GM12872 (cell line): ENCODE data around the gene PTPRN2.

Source experiments
- TF ChIP-seq, protein P1 (sequence below): IDR thresholded peaks from 3 replicates; pipeline ENCODE4 v1.5.1; 2011; ENCODE audit warnings: low read depth, mild to moderate bottlenecking, low read length, moderate library complexity; ENCODE audit not compliant: insufficient read depth

Gene PTPRN2

DNA sequence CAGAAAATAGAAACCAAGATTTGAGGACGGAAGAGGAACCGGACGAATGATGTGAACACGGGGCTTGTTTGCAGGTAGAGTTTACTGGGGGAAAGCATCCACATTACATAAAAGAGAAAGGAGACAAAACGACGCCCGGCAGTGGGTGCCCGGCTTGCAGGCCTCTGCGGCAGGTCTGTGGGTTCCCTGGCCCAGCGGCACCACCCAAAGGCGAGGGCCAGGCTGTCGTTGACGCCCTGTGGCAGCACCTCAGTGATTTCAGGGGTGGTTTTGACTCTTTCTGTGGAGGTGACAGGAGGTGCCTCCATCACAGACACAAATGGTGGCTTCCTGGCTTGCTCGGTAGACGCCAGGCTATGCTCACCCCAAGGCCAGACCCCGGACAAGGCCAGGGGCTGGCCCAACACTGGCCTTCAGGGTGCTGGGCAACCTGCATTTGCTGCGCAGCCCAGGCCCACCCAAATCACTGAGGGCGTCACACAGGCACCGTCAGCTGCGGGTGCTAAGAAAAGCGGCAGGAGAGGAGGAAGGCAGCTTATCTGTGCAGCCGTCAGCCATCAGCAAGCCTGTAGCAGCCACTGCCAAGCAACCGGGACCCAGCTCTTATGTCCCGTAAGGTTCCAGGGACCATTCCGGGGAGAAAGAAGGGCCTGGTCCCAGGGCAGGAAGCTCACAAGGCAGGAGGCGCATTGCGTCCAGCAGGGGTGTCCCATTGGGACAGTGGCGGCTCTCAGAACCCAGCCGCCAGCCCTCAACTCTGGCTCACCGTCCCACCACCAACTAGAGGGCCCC, 230.3 kb downstream of the PTPRN2 start:
- TF ChIP-seq, protein P1, sequence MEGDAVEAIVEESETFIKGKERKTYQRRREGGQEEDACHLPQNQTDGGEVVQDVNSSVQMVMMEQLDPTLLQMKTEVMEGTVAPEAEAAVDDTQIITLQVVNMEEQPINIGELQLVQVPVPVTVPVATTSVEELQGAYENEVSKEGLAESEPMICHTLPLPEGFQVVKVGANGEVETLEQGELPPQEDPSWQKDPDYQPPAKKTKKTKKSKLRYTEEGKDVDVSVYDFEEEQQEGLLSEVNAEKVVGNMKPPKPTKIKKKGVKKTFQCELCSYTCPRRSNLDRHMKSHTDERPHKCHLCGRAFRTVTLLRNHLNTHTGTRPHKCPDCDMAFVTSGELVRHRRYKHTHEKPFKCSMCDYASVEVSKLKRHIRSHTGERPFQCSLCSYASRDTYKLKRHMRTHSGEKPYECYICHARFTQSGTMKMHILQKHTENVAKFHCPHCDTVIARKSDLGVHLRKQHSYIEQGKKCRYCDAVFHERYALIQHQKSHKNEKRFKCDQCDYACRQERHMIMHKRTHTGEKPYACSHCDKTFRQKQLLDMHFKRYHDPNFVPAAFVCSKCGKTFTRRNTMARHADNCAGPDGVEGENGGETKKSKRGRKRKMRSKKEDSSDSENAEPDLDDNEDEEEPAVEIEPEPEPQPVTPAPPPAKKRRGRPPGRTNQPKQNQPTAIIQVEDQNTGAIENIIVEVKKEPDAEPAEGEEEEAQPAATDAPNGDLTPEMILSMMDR: no peak

DNA sequence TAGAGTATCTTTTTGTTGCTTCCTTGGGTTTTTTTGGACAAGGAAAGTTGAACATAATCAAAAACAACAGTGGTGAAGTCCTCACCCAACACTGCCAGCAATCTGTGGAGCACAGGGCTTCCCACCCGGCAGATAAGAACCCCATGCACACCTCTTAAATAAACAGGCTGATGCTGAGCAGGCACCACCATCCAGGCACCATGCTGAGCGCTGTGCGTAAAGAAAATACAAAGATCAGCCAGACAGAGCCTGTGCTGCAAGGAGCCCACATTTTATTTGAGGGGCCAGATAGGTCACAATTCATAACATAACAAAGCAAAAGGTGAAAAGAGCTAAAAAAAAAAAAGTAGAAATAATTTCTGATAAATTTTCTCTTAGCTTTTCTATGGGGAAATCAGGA, 231.2 kb downstream of the PTPRN2 start:
- TF ChIP-seq, protein P1: no peak

DNA sequence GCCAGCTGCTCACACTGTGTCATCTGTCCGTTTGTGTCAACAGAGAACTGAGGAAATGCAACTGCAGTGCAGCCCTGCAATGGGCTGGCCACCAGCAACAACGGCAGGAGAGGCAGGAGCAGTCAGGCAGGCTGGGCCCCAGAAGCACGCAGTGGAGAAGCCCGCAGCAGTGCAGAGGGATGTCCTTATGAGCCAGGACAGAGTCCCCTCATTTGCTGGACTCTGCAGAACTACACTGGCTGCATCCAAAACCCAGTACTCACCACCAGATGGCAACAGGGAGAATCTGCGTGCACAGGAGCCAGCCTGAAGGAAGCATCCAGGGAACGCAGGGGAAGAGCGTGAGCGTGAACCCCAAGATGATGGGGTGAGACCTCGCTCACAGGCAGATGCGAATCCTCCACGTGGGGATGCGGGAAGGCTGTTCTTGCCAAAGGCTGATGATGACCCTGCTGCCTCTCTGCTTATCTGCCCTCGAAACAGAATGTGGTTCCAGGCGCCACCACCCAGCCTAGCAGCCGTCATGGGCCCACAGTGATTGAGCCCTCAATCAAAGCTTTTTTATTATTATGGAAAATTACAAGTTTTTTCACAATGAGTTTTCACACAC, 232.1 kb downstream of the PTPRN2 start:
- TF ChIP-seq, protein P1: no peak

DNA sequence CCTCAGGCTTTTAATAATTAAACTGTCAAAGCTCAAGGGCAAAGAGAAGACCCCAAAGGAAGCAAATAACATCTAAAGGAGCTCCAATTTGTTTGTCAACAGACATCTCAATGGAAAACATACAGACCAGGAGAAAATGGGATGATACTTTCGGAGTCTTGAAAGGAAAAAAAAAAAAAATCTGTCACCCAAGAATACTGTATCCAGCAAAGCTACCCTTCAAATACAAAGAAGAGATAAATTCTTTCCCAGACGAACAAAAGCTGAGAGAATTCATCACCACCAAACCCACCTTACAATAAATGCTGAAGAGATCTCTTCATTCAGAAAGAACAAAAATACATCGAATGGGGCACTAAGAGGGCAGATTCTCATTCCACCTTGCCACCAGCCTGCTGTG, 232.8 kb downstream of the PTPRN2 start:
- TF ChIP-seq, protein P1: no peak

DNA sequence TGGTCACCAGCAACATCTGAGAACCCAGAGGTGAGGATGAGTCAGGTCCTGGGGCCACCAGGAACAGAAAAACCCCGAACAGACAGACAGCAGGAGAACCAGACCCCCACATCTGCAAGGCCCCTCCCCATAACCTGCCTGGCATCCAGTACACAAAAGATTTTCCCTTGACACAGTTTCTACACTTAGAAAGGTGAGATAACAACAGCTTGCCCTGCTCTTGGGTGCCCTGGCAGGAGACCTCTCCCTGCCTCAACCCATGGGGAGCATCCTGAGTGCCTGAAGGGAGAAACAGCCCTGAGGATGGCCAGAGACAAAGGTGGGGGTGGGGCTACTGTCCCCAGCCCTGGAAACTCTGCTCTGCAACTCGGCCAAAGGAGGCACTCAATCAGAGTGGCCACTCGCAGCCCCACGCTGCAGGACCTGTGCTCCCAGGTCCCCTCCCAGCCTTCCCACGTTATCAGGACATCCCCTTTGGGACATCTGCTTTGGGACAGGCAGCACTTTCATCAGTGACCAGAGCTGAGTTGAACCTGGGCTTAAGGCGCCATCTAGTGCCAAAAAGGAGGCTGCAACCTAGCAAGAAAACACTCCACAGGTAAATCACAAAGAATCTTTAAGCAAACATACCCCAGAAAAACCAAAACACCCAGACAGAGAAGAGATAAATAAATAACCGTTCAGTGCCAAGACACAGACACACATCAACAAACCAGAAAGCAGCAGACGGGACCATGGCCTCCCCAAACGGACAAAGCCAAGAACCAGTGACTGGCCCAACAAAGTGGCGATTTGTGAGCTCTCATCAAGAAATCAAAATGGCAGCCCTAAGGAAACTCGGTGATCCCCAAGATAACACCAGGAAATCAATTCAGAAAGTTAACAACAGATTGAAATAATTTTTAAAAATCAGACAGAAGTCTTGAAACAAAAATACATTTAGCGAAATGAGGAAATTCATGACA, 233.7 kb downstream of the PTPRN2 start:
- TF ChIP-seq, protein P1: peak; percentile 28; the same call in 1 of the 3 replicates

DNA sequence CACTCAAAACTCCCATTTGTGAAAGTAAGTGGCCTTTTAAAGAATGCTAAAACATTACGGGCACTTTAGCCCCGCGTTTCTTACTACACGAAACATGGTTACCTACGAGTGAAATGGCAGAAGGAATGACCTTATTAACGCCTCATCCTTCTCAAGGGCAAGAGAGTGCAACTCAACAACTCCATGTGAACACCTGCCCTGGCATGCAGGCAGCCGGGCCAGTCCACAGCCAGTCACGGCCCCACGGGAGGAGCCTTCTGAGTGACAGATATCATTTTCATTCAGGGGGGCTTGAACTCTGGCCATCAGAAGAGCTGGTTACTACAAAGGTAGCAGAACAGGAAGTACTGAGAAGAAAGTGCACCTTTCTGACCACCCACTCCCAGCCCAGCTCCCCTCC, 236.1 kb downstream of the PTPRN2 start:
- TF ChIP-seq, protein P1: no peak

DNA sequence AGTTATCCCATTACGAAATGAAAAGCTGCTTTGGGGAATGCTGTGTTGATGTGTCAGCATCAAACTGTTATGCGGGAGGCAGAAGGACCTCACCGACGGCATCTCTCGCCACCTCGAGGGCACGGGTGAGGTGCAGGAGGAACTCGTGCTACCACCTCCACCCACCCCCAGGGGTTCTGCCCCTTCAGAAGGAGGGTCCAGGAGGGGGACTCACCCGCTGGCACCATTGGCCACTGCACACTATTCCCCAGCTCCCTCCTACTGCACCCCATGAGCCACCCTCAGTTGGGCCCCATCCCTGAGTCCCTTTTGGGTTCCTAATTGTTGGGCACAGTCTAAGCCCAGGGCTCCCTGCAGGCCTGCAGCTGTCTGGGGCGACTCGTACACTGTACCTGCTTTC, 236.6 kb downstream of the PTPRN2 start:
- TF ChIP-seq, protein P1: no peak
